Stimulated activated CD4-positive, alpha-beta T cell treated with anti-CD3 and anti-CD28 coated beads, Interleukin-12 subunit alpha, Interleukin-12 subunit beta, amount 100 ng/mL, for 48 hours (primary cell): Measurements from ENCODE around the gene DYRK1A.
"Not testable (repeated sequence)": the region's sequence is repeated elsewhere in the genome, so short reads cannot be mapped to it uniquely, and the experiment has no call there.

ENCODE experiments used
- DNase-seq, 3 donors: peaks; one replicate each; pipeline ENCODE4 v3.0.0-alpha.2; 2020; ENCODE audit warnings: low read depth in 2 of 3, low spot score in 1 of 3

DYRK1A gene

DNA sequence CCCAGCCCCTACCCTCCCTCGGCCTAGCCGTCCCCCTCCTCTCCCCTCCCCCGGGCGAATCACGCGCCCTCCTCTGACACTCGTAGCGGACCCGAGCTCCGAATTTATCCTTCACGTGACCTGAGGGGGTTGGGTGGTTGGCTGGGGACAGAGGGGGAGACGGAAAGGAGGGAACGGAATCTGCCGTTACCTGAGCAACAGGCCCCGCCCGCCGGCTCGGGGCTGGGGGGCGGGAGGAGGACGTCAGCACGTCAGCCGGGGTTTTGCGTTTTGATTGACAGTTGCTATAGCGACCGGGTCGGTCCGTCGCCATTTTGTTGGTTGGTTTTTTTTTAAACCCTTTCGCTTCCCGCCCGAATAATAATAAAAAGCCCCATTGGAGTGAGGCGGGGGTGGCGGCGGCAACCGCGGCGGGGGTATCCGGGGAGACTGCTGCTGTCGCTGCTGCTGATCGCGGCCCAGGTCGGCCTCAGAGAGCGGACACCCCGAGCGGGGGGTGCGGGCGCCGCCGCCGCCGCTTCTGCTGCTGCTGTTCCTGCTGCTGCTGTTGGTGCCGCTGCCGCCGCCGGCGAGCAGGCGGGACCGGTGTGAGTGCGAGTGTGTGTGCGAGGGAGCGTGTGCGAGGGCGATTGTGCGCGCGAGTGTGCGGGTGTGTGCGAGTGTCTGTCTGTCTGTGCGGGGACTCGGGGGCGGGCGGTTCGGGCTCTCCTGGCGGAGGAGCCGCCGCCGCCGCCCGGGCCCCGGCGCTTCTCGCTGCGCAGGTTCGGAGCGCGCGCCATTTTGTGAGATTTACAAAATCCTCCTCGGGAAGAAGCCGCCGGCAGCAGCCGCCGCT is at the start of gene DYRK1A:
TSS of gene DYRK1A (plus strand) at position 292 of the 835 bp plus-strand sequence. CDS start 53,602 bp downstream, outside the sequence.
- peak; percentile 95 to 96 (median 96) for DNase-seq

DNA sequence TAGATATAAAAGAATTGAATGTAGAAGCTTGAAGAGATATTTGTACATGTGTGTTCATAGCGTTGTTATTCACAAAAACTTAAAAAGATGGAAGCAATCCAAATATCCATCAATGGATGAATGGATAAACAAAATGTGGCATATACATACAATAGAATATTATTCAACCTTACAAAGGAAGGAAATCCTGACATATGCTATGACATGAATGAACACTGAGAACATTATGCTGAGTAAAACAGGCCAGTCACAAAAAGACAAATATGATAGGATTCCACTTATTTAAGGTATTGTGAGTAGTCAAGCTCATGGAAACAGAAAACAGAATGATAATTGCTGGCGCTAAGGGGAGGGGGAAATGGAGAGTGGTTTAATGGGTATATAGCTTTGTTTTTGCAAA is 47.0 kb upstream of the DYRK1A start:
- no peak for DNase-seq

GRCh38 chr21:37322084-37322483 is 44.5 kb upstream of the DYRK1A start:
- DNase-seq: no peak

- DNase-seq: no peak
Measured at GRCh38 chr21:37324558-37324957, 42.0 kb upstream of the DYRK1A start.

DNA sequence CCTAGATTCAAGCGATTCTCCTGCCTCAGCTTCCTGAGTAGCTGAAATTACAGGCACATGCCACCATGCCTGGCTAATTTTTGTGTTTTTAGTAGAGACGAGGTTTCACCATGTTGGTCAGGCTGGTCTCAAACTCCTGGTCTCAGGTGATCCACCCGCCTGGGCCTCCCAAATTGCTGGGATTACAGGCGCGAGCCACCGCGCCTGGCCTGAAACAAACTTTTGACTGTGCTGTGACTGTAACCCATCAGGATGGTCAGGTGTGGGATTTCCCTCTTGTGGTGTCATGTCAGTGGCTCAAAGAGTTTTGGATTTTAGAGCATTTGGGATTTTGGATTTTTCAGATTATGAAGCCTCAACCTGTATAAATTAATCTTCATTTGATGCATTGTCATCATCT is 38.4 kb upstream of the DYRK1A start:
- not testable (repeated sequence) for DNase-seq

GRCh38 chr21:37331411-37331810 is 35.2 kb upstream of the DYRK1A start:
- no peak for DNase-seq

GRCh38 chr21:37335053-37335452 is 31.5 kb upstream of the DYRK1A start:
- no peak for DNase-seq

- DNase-seq: no peak
Measured at GRCh38 chr21:37337179-37337578, 29.4 kb upstream of the DYRK1A start.

DNA sequence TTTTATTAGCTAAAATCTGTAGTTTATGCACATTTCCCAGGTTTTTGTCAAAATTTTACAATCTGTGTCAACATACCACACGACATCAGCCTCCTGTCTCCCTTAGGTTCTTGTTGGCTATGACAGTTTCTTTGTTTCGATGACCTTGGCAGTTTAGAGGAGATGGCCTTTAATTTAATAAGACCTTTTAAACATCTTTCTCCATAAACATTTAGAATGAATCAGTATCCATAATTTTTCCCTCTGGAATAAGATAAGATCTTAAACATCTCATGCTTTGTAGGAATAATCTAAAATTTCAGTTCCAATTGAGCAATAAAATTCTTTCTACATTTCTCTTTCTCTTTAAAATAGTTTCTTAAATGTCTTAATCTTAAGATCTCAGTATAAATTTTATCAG is 28.7 kb upstream of the DYRK1A start:
- no peak for DNase-seq

GRCh38 chr21:37338671-37339551 is 27.7 kb upstream of the DYRK1A start:
- no peak for DNase-seq

GRCh38 chr21:37339552-37339939 is 27.0 kb upstream of the DYRK1A start:
- no peak for DNase-seq

DNA sequence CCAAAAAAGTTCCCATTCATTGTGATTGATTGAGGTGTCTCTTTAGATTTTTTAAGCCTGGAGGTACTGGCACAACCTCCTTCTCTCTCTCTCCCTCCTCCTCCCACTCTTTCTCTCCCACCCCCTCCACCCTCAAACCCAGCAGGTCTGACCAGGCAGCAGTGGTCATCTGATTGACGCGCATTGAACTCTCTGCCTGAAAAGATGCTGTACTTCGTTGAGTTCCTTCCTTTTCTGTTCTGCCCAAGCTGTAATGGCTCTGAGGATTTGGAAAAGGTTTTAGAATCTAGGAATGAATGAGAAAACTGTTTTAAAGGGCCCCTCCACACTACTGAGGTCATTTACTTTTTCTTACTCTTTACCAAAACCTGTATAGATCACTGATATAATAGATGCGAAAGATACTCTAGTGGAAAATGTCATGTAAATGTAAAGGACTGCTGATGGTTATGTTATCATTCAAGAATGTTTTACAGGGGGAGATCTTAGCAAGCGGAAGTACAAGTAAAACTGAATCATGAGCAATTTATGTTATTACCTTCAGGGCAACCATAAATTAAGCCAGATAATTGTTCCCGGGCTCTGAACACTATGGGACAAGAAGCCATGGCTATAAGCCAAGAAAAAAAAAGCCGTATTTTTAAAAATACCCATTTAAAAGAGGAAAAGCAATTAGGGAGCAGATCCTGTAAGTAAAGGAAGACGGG is 25.2 kb upstream of the DYRK1A start:
- no peak for DNase-seq

- no peak for DNase-seq
Measured at GRCh38 chr21:37342046-37342632, 24.4 kb upstream of the DYRK1A start.

DNA sequence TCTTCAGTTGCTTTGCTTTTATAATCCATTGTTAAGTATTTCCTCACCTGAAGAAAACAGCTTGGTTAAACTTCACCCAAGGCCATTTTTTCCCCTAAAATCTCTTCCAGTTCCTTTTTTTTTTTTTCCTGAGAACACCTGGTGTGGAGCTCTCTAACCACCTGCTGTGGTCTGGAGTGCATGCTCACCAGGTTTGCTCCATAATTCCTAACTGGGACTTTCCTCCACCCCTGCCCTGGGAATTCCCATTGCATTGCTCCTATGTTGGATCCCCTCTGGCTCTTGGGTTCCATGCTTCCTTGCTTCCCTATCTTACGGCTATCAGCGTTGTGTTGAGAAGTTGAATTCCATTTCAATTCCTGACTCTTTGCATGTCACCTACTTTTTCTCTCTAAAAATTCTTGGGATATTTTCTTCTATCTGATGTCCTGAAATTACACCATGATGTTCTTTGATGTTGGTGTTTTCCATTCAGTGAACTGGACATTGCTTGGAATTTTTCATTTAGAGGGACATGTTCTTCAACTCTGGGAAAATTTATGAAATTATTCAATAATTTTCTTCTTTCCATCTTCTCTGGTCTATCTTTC is 19.6 kb upstream of the DYRK1A start:
- no peak for DNase-seq

DNA sequence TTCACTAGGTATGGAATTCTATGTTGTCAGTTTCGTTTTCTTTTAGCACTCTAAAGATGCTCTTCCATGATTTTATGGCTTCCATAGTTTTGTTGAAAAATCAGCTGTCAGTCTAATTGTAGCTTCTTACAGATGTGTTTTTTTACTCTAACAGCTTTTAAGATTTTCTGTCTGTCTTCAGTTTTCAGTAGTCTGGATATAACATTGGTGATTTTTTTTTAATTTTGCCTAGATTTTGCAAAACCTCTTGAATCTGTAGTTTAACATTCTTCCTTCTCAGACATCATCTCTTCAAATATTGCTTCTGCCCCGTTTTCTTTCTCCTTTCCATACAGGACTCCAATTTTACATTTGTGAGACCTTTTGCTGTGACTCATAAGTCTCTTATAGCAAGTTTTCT is 17.9 kb upstream of the DYRK1A start:
- no peak for DNase-seq

DNA sequence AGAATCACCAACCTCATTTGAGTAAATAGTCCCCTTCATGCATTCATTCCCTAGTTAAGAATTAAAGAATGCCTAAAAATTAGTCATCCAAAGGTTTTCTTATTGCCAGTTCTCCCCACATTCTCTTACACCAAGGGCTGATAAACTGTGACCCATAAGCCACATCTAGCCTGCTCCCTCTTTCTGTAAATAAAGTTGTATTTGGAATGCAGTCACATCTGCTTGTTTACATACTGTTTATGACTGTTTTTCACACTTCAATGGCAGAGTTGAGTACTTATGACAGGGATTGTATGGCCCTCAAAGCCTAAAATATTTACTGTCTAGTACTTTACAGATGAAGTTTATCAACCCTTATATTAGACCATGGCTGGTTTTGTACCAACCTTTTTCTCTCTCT is 16.1 kb upstream of the DYRK1A start:
- no peak for DNase-seq

- DNase-seq: no peak
Measured at GRCh38 chr21:37356706-37357105, 9.9 kb upstream of the DYRK1A start.

DNA sequence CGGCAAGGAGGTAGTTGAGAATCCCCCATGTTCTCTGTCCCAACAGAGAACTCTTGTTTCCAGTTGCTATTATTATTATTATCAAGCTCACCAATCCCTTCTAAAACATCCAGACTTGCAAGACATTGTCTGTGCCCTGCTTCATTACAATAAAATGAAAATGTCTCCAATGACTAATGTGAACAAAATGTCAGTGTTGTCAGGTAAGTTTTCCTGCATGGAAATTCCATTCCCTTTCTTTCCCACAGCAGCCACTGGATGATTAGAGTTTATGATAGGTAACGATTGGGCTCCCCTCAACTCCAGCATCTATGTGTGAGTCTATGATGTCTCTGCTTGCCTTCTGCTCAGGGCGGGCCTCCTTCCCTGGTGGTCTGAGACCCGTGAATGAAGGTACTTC is 8.9 kb upstream of the DYRK1A start:
- DNase-seq: no peak

DNA sequence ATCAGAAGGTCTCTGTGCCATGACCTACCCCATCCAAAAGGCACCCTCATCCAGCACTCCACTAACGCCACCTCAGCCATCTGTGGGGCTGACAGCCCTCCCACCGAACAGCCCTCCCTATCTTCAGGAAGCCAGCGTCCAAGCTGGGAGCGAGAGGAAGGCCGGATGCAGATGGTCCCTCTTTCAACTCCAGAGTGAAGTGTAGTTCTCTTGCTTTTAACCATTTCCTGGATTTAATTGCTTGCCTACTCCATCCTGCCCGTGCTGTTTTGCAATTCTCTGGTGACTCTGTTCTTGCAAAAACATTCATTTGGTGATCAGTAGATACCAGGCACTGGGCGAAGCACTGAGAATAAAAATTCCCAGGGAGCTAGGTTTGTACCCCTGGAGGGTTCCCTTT is 8.2 kb upstream of the DYRK1A start:
- DNase-seq: no peak

GRCh38 chr21:37363936-37364335 is 2.6 kb upstream of the DYRK1A start:
- DNase-seq: no peak

GRCh38 chr21:37364722-37365121 is 1.9 kb upstream of the DYRK1A start:
- DNase-seq: no peak
